Thymus (tissue), 11 donors: Measurements from ENCODE around the gene RAP1GAP. TPM values are rescaled to one million over a fixed set of nuclear protein-coding genes. Genes with fewer than 3 reads are reported as not detected.

Experiments
- DNase-seq, 9 donors: peaks; one replicate each; pipeline ENCODE4 v3.0.0-alpha.2; 2013; ENCODE audit warnings: low spot score in 9 of 9, low read depth in 6 of 9, missing footprints in 1 of 9
- H3K27ac ChIP-seq, 2 donors: one replicate each; pipeline ENCODE4 v1.5.1; 2013; ENCODE audit warnings: control low read depth in 1 of 2, low read depth in 1 of 2, low read length in 1 of 2, mild to moderate bottlenecking in 1 of 2, moderate library complexity in 1 of 2
- H3K27me3 ChIP-seq, 2 donors: one replicate each; pipeline ENCODE4 v1.5.1; 2013; ENCODE audit warnings: low read length in 1 of 2; ENCODE audit not compliant: control insufficient read depth in 2 of 2, insufficient read depth in 1 of 2
- H3K36me3 ChIP-seq, 2 donors: one replicate each; pipeline ENCODE4 v1.5.1; 2013; ENCODE audit warnings: low read length in 1 of 2, mild to moderate bottlenecking in 1 of 2, moderate library complexity in 1 of 2; ENCODE audit not compliant: control insufficient read depth in 2 of 2, insufficient read depth in 2 of 2
- H3K4me1 ChIP-seq, 2 donors: one replicate each; pipeline ENCODE4 v1.5.1; 2013; ENCODE audit warnings: low read length in 2 of 2; ENCODE audit not compliant: control insufficient read depth in 2 of 2, insufficient read depth in 2 of 2
- H3K4me3 ChIP-seq, 2 donors: one replicate each; pipeline ENCODE4 v1.5.1; 2013; ENCODE audit warnings: low read length in 2 of 2, control low read depth in 1 of 2, mild to moderate bottlenecking in 1 of 2
- H3K9me3 ChIP-seq, 2 donors: one replicate each; pipeline ENCODE4 v1.5.1; 2013; ENCODE audit warnings: low read length in 1 of 2, mild to moderate bottlenecking in 1 of 2; ENCODE audit not compliant: control insufficient read depth in 2 of 2, insufficient read depth in 1 of 2
- WGBS: extraction: QIAGEN DNeasy Blood & Tissue Kit; methylation state at CpG from one replicate; pipeline ENCODE4 v1.1.7; 2013; 5-methylcytosine and 5-hydroxymethylcytosine counted together
- polyA plus RNA-seq: library from polyadenylated mRNA; stranded (reverse); fragments of 200-250 nt; gene quantifications from one replicate; pipeline ENCODE4 v1.2.3, GENCODE V29; 2013
- total RNA-seq: library from RNA; stranded (reverse); fragments of 120-200 nt; gene quantifications from one replicate; pipeline ENCODE4 v1.2.4, GENCODE V29; 2013
- donor health status: healthy.

RAP1GAP gene
- total and polyA plus RNA-seq, 2 donors = 1.6 to 3.5 TPM

DNA sequence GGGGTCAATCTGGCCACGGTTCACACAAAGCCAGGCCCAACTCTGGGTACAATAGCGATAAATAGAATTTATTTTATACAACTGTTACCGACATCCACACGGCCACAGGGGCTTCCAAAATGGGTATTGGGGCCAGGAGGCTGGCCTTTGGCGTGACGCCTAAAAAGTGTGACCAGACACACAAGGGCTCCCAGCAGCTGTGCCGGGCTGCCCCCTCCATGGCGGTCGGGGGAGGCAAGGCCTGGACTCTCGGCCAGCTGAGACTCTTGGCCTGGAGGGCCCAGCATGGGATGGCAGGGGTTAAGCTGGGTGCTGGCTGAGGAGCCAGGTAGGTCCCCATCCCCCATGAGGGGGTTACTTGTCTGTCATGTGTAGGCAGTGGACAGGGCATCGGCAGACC, 73.0 kb downstream of the RAP1GAP start:
- Histone ChIP-seq H3K27ac (no peak overlapping the region), H3K9me3 (no peaks in the 10 kb centered on the region), H3K36me3 (no peaks in the 10 kb centered on the region), H3K27me3 (no peaks in the 10 kb centered on the region), H3K4me1 (no peaks in the 10 kb centered on the region), H3K4me3 (no peak overlapping the region)
- WGBS = 91% methylated on average over 11 of the region's 11 CpGs
- no peak for DNase-seq

DNA sequence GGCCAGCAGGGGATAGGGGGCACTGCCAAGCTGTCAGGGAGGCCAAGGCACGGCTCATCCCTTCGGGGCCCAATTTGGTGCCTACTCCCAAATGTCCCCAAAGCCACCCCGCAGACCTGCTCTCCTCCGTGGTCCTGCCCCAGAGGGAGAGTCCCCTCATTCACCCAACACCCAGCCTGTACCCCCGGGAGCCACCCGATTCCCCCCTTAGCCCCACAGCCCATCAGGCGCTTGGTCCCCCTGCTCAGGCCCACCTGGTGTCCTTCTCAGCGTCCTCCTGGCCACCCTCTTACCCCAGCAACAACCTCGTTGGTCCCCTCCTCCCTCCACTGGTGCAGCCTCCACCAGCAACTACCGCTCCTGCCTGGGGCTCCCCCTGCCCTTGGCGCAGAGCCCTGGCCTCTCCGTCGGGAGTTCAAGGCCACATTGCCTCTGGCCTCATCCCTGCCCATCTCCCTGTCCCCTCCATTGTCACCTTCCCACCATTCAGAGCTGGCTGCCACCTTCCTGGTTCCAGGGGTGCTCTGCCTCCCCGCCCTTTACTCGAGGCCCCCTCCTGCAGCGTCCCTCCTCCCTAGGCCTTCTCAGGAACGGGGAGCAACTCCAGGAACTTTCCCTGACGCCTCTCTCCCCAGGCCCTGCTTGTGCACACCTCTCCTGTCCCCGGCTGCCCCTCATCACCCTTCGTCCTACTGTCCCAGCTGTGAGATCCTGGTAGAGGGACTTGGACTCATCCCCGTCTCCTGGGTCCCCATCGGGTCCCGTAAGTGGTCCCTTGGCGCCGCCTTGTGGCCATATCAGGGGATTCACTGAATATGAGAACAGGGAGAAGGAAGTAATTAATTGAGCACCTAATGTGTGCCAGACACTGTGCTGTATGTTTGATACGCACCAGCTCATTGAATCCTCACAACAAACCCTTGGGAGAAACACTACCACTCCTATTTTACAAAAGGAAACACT, 73.9 kb downstream of the RAP1GAP start:
- H3K36me3 ChIP-seq = no peaks in the 10 kb centered on the region
- H3K27me3 ChIP-seq = peaks cover 0 to 4% of the 10 kb centered on the region in 2 donors
- H3K4me1 ChIP-seq = no peaks in the 10 kb centered on the region
- 71% methylated on average over 26 of the region's 26 CpGs for WGBS
- H3K27ac ChIP-seq = no peak overlapping the region
- H3K9me3 ChIP-seq = no peaks in the 10 kb centered on the region
- peak in 2 of 9 donors; percentile 26 to 30 for DNase-seq
- H3K4me3 ChIP-seq = no peak overlapping the region

DNA sequence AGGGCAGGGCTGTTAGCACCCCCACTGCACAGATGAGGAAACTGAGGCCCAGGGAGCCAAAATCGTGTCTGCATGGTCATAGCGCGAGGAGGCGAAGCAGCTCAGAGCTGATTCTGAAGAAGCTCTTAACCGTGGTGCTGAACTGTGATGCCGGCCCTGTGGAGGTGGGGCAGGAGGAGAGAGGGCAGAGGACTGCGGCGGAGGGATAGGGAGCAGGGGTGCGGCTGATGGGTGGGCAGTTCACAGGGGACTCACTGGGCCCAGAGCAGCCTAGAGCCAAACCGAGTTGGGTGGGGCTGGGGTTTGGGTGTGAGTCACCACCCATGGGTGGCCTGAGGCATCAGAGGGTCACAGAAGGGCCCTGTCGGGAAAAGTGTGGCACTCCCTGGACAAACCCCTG, 74.7 kb downstream of the RAP1GAP start:
- DNase-seq = no peak
- H3K27me3 ChIP-seq = peaks cover 0 to 7% of the 10 kb centered on the region in 2 donors
- no peaks in the 10 kb centered on the region for H3K36me3 ChIP-seq
- H3K27ac ChIP-seq = no peak overlapping the region
- H3K4me3 ChIP-seq = no peak overlapping the region
- no peaks in the 10 kb centered on the region for H3K4me1 ChIP-seq
- 86% methylated on average over 10 of the region's 11 CpGs for WGBS
- H3K9me3 ChIP-seq = no peaks in the 10 kb centered on the region

DNA sequence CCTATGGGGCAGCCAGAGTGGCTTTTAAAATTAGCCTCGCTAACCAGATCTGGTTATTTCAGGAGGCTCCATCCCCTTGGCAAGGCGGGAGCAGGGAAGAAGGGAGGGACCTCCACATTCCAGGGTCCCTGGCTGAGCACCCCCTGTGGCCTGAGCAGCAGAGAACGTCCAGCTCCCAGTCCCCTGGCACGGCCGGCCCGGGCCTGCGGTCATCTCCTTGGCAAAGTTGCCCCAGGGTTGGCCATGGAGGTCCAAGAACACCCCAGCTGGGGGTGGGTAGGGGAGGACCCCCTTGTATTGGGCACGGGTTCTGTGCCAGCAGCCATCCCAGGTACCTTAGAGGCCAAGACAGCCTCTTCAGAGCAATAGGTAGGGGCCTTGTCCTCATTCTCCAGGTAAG, 75.9 kb downstream of the RAP1GAP start:
- DNase-seq = no peak
- Histone ChIP-seq H3K36me3 (no peaks in the 10 kb centered on the region), H3K4me1 (no peaks in the 10 kb centered on the region), H3K4me3 (no peak overlapping the region), H3K9me3 (no peaks in the 10 kb centered on the region), H3K27me3 (peaks cover 0 to 9% of the 10 kb centered on the region in 2 donors), H3K27ac (no peak overlapping the region)
- WGBS = 82% methylated on average over 8 of the region's 8 CpGs

DNA sequence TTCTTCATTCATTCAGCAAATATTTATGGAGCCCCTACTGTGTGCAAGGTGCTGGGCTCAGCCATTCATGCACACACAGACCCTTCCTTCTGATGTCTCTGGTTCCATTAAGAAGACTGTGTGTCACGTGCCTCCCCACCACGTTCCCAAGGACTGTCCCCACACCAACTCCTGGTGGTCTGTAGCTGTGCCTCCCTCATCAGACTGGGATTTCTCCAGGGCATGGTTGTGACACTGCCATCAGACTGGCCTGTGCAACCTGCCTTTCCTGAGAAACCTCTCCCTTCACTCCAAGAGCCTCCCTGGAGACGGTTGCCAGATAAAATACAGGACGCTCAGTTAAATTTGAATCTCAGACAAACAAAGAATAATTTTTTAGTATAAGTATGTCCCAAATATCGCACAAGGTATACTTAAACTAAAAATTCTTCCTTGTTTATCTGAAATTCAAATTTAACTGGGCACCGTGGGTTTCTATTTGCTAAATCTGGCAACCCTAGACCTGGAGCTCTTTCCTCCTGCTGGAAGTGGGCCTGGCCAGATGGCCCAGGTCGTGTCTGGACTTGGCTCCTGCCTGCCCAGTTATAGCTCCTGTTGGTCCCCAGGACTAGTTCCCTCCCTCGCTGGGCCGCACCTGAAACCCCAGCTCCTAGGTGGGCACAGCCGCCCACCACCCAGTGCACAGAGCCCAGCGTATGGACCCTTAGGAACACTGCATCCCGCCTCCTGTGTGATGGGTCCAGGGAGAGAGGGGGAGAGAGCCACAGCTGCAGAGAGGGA, 76.9 kb downstream of the RAP1GAP start:
- H3K4me1 ChIP-seq = no peaks in the 10 kb centered on the region
- H3K27me3 ChIP-seq = peaks cover 0 to 9% of the 10 kb centered on the region in 2 donors
- no peaks in the 10 kb centered on the region for H3K36me3 ChIP-seq
- no peak for DNase-seq
- H3K9me3 ChIP-seq = no peaks in the 10 kb centered on the region
- WGBS = 94% methylated on average over 12 of the region's 12 CpGs
- no peak overlapping the region for H3K27ac ChIP-seq
- no peak overlapping the region for H3K4me3 ChIP-seq

DNA sequence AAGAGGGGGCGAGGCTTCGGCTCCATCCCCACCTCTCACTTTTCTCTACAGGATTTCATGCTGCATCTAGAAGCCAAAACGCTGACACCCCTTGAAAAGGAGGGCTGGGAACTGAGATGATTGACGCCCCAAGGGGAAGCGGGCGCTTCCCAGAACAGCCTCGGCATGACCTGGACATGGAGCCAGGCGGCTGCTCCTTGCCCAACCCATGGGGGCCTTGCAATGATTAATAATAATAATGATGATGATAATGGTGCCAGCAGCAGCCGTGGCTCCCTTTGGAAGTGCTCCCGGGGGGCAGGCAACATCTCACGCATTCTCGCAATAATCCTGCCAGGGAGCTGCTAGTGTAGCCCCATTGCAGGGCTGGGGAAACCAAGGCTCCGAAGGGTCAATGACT, 78.2 kb downstream of the RAP1GAP start:
- 60% methylated on average over 13 of the region's 13 CpGs for WGBS
- no peaks in the 10 kb centered on the region for H3K36me3 ChIP-seq
- H3K4me1 ChIP-seq = no peaks in the 10 kb centered on the region
- DNase-seq = no peak
- H3K27me3 ChIP-seq = peaks cover 0 to 9% of the 10 kb centered on the region in 2 donors
- H3K27ac ChIP-seq = no peak overlapping the region
- no peaks in the 10 kb centered on the region for H3K9me3 ChIP-seq
- H3K4me3 ChIP-seq = no peak overlapping the region

DNA sequence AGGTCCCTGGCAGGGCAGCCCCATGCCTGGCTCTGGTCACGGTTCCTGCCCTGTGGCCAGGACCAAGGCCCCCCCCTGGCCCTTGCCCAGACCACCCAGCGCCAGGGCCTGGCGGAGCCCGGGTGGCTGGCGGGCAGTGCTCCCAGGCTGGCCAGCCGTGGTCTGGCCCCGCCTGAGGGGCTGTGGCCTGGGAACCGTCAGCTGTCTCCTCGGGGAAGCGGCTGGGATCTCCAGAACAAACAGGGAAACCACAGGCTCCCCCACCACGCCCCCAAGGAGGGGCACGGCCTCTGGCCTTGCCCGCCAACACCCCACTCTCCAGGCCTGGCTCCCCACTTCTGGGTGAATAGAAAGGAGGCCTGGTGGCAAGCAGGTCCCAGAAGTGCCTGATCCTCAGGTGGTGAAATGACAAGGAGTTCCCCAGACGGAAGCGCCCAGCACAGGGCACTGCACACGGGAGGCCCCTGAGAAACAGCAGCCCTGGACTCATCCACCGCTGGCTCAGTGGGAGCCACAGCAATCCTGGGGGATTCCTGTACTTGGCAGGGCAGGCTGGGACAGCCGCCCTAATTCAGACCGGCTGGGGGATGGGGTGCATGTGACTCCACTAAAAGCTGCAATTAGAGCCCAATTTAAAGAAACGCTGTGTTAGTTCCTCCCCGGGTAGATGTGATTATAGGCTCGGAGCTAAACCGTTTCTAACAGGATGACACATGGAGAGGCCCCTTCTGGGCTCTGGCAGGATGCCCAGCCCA, 78.9 kb downstream of the RAP1GAP start:
- no peaks in the 10 kb centered on the region for H3K9me3 ChIP-seq
- WGBS = 50% methylated on average over 23 of the region's 23 CpGs
- no peaks in the 10 kb centered on the region for H3K36me3 ChIP-seq
- no peak overlapping the region for H3K27ac ChIP-seq
- DNase-seq = no peak
- H3K4me1 ChIP-seq = no peaks in the 10 kb centered on the region
- peaks cover 0 to 9% of the 10 kb centered on the region in 2 donors for H3K27me3 ChIP-seq
- H3K4me3 ChIP-seq = no peak overlapping the region

DNA sequence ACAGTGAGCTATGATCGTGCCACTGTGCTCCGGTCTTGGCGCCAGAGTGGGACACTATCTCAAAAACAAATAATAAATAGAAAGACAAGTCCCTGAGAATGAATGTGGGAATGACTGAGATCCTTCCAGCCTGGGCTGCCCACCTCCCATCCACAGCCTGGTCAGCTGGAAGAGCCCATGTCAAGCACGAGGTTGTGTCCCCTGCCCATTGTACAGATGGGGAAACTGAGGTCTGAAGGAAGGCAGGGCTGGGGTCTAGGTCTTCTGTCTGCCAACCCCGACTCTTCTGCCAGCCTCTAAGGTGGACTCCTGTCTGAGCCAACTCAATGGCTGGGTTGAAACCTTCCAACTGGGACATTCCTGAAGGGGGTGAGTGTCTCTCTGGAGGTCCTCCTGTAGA, 79.5 kb downstream of the RAP1GAP start:
- DNase-seq = no peak
- no peaks in the 10 kb centered on the region for H3K9me3 ChIP-seq
- WGBS = 93% methylated on average over 5 of the region's 5 CpGs
- H3K27me3 ChIP-seq = peaks cover 0 to 9% of the 10 kb centered on the region in 2 donors
- no peaks in the 10 kb centered on the region for H3K36me3 ChIP-seq
- no peaks in the 10 kb centered on the region for H3K4me1 ChIP-seq
- no peak overlapping the region for H3K4me3 ChIP-seq
- no peak overlapping the region for H3K27ac ChIP-seq
